ENCODE data around the gene MAP1LC3A. TPM values are rescaled to one million over a fixed set of nuclear protein-coding genes. Genes with fewer than 3 reads are reported as not detected.

Gene MAP1LC3A
- total RNA-seq, 3 donors from 2014 or later: 39.2 to 58.2 (median 51.5) TPM

DNA sequence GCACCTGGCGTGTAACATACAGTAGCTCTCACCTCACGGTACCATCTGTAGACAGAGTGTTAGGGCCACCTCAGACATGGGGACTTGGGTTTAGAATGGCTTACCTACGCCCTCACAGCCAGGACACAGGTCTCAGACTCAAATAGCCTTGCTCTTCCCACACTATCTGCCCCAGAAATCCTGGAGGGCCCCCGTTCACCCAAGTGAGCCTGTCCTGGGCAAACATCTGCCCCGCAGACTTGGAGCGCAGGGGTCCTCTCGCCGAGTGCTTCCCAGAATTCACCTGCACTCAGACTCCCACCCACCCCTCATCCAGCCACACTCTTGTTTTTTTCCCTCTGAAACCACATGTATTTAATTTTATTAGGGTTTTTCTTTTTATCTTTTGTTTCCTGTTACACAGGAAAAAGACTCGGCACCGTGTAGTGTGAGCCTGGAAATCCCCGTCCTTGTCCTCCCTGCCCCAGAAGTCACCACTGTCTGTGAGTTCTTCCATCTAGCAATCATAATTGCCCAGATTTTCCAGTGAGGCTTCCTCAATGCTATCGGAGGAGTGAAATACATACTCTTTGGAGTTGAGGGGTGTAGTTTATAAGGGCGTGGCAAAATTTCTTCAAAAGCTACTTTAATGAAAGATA lies 17.1 kb upstream of the MAP1LC3A start:
- H3K27me3 ChIP-seq: no peaks in the 10 kb centered on the region
- no peak for TF ChIP-seq POLR2AphosphoS5 (IDR thresholded peaks at IDR 0.05)
- no peak for TF ChIP-seq POLR2A (IDR thresholded peaks at IDR 0.05)
- no peak overlapping the region for H3K4me3 ChIP-seq
- peaks cover 11% of the 10 kb centered on the region for H3K36me3 ChIP-seq
- no peak overlapping the region for H3K27ac ChIP-seq
- no peaks in the 10 kb centered on the region for H3K4me1 ChIP-seq
- no peaks in the 10 kb centered on the region for H3K9me3 ChIP-seq
- no peak for DNase-seq (ENCODE audit: low spot score in 2 of 2)
- intact Hi-C loops (cut with DNase I; ENCODE audit: low total_unique reads): no loop called here

DNA sequence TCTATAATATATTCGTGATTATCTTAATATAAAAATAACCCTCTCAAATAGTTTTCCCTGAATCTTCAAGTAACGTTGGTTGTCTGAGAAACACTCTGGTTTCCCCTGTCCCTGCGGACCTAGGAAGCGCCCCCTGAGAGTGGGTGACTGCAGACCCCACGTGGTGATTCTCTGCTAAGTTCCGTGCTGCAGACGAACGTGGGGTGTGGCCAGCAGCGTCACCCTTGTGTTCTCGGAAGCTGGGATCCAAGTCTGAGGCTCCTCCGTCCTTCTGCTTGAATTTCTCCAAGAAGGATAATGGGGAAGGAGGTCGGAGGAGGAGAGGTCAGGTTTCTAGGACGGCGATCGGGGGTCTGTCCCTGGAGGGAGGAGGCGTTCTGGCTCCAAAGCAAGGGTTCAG lies 16.6 kb upstream of the MAP1LC3A start:
- TF ChIP-seq POLR2A (IDR thresholded peaks at IDR 0.05) (no peak), POLR2AphosphoS5 (IDR thresholded peaks at IDR 0.05) (no peak)
- TF ChIP-seq, protein P1, sequence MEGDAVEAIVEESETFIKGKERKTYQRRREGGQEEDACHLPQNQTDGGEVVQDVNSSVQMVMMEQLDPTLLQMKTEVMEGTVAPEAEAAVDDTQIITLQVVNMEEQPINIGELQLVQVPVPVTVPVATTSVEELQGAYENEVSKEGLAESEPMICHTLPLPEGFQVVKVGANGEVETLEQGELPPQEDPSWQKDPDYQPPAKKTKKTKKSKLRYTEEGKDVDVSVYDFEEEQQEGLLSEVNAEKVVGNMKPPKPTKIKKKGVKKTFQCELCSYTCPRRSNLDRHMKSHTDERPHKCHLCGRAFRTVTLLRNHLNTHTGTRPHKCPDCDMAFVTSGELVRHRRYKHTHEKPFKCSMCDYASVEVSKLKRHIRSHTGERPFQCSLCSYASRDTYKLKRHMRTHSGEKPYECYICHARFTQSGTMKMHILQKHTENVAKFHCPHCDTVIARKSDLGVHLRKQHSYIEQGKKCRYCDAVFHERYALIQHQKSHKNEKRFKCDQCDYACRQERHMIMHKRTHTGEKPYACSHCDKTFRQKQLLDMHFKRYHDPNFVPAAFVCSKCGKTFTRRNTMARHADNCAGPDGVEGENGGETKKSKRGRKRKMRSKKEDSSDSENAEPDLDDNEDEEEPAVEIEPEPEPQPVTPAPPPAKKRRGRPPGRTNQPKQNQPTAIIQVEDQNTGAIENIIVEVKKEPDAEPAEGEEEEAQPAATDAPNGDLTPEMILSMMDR (IDR thresholded peaks at IDR 0.05): no peak
- Histone ChIP-seq H3K36me3 (peaks cover 11% of the 10 kb centered on the region), H3K27me3 (no peaks in the 10 kb centered on the region), H3K9me3 (no peaks in the 10 kb centered on the region), H3K27ac (no peak overlapping the region), H3K4me3 (no peak overlapping the region), H3K4me1 (no peaks in the 10 kb centered on the region)
- no peak for DNase-seq (ENCODE audit: low spot score in 2 of 2)
- intact Hi-C loops (cut with DNase I; ENCODE audit: low total_unique reads): no loop called here

DNA sequence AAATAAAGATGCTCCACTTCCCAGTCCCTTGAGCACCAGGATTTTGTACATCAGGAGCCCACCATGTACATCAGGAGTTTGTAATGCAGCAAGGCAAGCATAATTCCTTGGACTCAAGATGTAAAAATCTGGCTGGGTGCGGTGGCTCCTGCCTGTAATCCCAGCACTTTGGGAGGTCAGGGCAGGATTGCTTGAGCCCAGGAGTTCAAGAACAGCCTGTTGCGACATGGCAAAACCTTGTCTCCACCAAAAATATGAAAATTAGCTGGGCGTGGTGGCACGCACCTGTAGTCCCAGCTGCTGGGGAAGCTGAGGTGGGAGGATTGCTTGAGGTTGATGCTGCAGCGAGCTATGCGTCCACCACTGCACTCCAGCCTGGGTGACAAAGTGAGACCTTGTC lies 16.1 kb upstream of the MAP1LC3A start:
- H3K27ac ChIP-seq: no peak overlapping the region
- H3K36me3 ChIP-seq: peaks cover 11% of the 10 kb centered on the region

DNA sequence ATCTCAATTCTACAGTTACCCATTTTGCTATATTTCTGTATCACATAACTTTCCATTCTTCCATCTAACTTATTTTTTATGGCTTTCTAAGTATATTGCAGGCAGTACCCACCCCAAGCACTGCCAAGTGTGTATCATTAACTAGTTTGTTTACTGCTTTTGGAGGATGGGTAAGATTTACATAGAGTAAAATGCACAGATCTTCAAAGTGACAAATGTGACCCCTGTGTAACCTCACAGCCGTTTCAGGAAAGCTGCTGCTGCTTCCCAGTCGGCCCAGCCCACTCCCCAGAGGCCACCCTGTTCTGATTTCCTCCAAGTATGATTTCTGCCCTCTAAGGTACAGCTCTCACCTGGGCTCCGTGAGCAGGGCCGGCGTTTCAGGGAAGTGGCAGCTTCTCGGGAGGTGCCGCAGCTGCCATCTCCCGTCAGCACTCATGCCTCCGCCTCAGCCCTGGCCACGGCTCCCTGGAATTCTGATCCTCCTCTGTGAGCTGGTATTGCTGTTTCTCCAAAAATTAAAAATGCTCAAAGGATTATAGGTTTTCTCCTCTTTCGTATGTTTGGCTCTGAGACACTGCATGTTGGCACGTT lies 15.0 kb upstream of the MAP1LC3A start:
- Histone ChIP-seq H3K27ac (no peak overlapping the region), H3K27me3 (no peaks in the 10 kb centered on the region), H3K9me3 (no peaks in the 10 kb centered on the region), H3K36me3 (peaks cover 11% of the 10 kb centered on the region), H3K4me1 (no peaks in the 10 kb centered on the region), H3K4me3 (no peak overlapping the region)
- TF ChIP-seq POLR2AphosphoS5 (IDR thresholded peaks at IDR 0.05) (no peak), POLR2A (IDR thresholded peaks at IDR 0.05) (no peak)
- TF ChIP-seq, protein P1 (IDR thresholded peaks at IDR 0.05): no peak
- DNase-seq (ENCODE audit: low spot score in 2 of 2): no peak
- intact Hi-C loops (cut with DNase I; ENCODE audit: low total_unique reads): no loop called here

More for the DNA sequence above, 16.1 kb upstream of the MAP1LC3A start:
- H3K4me3 ChIP-seq: no peak overlapping the region
- H3K4me1 ChIP-seq: no peaks in the 10 kb centered on the region
- H3K9me3 ChIP-seq: no peaks in the 10 kb centered on the region
- intact Hi-C loops (cut with DNase I; ENCODE audit: low total_unique reads): no loop called here
- TF ChIP-seq, protein P1 (IDR thresholded peaks at IDR 0.05): no peak
- no peak for TF ChIP-seq POLR2A (IDR thresholded peaks at IDR 0.05)
- no peak for TF ChIP-seq POLR2AphosphoS5 (IDR thresholded peaks at IDR 0.05)
- H3K27me3 ChIP-seq: no peaks in the 10 kb centered on the region
- DNase-seq (ENCODE audit: low spot score in 2 of 2): no peak

GRCh38 chr20:34544109-34544796 lies 14.3 kb upstream of the MAP1LC3A start:
- intact Hi-C loops (cut with DNase I; ENCODE audit: low total_unique reads): no loop called here
- no peaks in the 10 kb centered on the region for H3K27me3 ChIP-seq
- TF ChIP-seq, protein P1 (IDR thresholded peaks at IDR 0.05): no peak
- TF ChIP-seq POLR2AphosphoS5 (IDR thresholded peaks at IDR 0.05): no peak
- no peaks in the 10 kb centered on the region for H3K9me3 ChIP-seq
- DNase-seq (ENCODE audit: low spot score in 2 of 2): no peak
- H3K4me3 ChIP-seq: no peak overlapping the region
- H3K36me3 ChIP-seq: peaks cover 11% of the 10 kb centered on the region
- H3K4me1 ChIP-seq: no peaks in the 10 kb centered on the region
- no peak overlapping the region for H3K27ac ChIP-seq
